ENCODE results near the gene KRTAP10-6. TPM values are rescaled to one million over a fixed set of nuclear protein-coding genes. Genes with fewer than 3 reads are reported as not detected.
"Not testable (repeated sequence)": the region's sequence is repeated elsewhere in the genome, so short reads cannot be mapped to it uniquely, and the experiment has no call there.

KRTAP10-6 gene
- total RNA-seq, 2 donors from 2014 or later: not detected

DNA sequence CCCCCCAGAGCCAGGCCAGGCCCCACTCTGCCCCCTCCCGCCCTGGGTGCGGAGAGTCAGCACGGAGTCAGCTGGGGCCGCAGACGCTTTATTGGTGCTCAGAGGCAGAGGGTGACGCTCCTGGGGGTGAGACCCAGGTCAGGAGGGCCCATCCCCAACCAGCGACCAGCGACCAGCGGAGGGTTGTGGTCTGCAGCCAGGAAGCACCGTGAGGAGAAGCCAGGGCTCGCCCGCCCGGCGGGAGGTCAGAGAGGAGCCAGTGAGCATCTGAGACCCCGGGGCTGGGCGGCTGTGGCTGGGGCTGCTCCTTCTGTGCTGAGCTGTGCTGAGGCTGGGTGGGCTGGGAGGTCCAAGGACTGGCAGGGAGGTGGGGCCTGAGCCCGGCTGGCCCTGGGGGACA lies 42.0 kb downstream of the KRTAP10-6 start:
- ATAC-seq (replicated peaks in 1 of 2); H3K27me3 Mint-ChIP-seq (ENCODE audit: low read depth); DNase-seq; H3K4me3 Mint-ChIP-seq; H3K27ac Mint-ChIP-seq: not testable (repeated sequence)
- Mint-ChIP-seq H3K9me3 (peaks cover 13 to 16% of the 10 kb centered on the region in 2 donors), H3K4me1 (ENCODE audit: low read depth) (peaks cover 18% of the 10 kb centered on the region), H3K36me3 (ENCODE audit: insufficient read depth in 2 of 2) (peaks cover 12 to 25% of the 10 kb centered on the region in 2 donors)

GRCh38 chr21:44549525-44550211 lies 42.6 kb downstream of the KRTAP10-6 start:
- ATAC-seq (replicated peaks in 1 of 2): no peak
- Mint-ChIP-seq H3K36me3 (ENCODE audit: insufficient read depth in 2 of 2) (peaks cover 12 to 25% of the 10 kb centered on the region in 2 donors), H3K27me3 (ENCODE audit: low read depth) (no peaks in the 10 kb centered on the region), H3K4me3 (no peak overlapping the region), H3K9me3 (peaks cover 13 to 15% of the 10 kb centered on the region in 2 donors), H3K27ac (no peak overlapping the region), H3K4me1 (ENCODE audit: low read depth) (peaks cover 18% of the 10 kb centered on the region)
- no peak for DNase-seq

DNA sequence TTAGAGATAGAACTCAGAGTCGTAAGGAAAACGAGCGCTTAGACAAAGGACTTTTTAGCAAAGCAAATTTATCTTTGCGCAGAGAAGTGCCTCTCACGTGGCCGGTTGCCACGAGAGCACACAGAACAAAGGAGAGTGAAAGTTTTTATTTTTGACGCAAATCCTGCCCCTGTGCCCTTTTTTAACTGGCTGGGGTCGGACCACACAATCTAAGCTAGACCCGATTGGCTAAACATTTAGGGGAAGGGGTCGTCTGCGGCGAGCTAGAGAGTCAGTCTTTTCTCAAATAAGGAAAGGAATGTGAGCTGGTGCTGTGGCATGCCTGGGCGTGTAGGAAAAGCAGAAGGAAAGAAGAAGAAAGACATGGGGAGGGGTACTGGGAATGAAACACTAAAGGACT lies 43.4 kb downstream of the KRTAP10-6 start:
- DNase-seq (no peak), ATAC-seq (replicated peaks in 1 of 2) (no peak)
- Mint-ChIP-seq H3K27me3 (ENCODE audit: low read depth) (no peaks in the 10 kb centered on the region), H3K9me3 (peaks cover 13 to 16% of the 10 kb centered on the region in 2 donors), H3K36me3 (ENCODE audit: insufficient read depth in 2 of 2) (peaks cover 12 to 25% of the 10 kb centered on the region in 2 donors), H3K4me1 (ENCODE audit: low read depth) (peaks cover 18% of the 10 kb centered on the region), H3K4me3 (no peak overlapping the region), H3K27ac (no peak overlapping the region)

- DNase-seq (no peak), ATAC-seq (replicated peaks in 1 of 2) (no peak)
- no peak overlapping the region for H3K4me3 Mint-ChIP-seq
- peaks cover 18% of the 10 kb centered on the region for H3K4me1 Mint-ChIP-seq (ENCODE audit: low read depth)
- no peak overlapping the region for H3K27ac Mint-ChIP-seq
- H3K9me3 Mint-ChIP-seq: peaks cover 13 to 16% of the 10 kb centered on the region in 2 donors
- H3K27me3 Mint-ChIP-seq (ENCODE audit: low read depth): no peaks in the 10 kb centered on the region
- H3K36me3 Mint-ChIP-seq (ENCODE audit: insufficient read depth in 2 of 2): peaks cover 12 to 25% of the 10 kb centered on the region in 2 donors
These were observed 43.9 kb downstream of the KRTAP10-6 start for GRCh38 chr21:44548381-44548780.

DNA sequence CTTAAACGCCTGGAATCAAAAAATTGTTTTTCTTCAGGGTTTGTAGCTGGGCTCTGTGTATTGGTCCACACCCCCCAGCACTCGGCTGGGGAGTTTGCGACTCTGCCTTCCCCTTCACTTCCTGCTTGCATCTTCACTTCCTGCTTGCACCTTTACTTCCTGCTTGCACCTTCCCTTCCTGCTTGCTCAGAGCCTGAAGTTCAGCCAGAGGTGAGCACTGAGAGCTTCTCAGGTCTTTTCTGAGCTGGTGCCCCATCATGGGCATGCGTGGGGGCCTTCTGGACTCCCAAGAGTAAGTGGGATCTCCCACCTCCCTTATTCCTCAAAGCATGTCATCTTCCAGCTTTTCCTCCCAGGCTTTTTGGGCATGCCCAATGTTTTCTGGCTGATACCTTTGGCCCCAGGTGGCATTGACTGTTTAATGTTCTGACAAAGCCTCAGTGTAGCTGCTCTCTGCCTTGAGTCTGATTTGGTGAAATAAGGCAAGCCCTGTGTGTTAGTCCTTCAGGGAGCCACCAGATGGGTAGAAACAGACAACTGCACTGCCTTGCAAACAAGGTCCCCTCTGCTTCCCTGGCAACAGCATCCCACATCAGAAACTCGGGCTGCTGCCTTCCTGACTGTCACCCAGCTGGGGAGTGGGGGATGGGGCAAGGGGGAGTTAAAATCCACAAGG lies 44.5 kb downstream of the KRTAP10-6 start:
- Mint-ChIP-seq H3K36me3 (ENCODE audit: insufficient read depth in 2 of 2) (peaks cover 12 to 21% of the 10 kb centered on the region in 2 donors), H3K4me3 (peak overlapping the region; percentile 77 to 81), H3K9me3 (peaks cover 13 to 16% of the 10 kb centered on the region in 2 donors), H3K4me1 (ENCODE audit: low read depth) (peaks cover 18% of the 10 kb centered on the region), H3K27me3 (ENCODE audit: low read depth) (no peaks in the 10 kb centered on the region), H3K27ac (peak overlapping the region; percentile 98)
- ATAC-seq (replicated peaks in 1 of 2): peak in 1 of 2 donors; percentile 59
- peak in 1 of 2 donors; percentile 11 for DNase-seq

- Mint-ChIP-seq H3K4me3 (no peak overlapping the region), H3K27me3 (ENCODE audit: low read depth) (no peaks in the 10 kb centered on the region), H3K4me1 (ENCODE audit: low read depth) (peaks cover 18% of the 10 kb centered on the region), H3K9me3 (peaks cover 16 to 17% of the 10 kb centered on the region in 2 donors), H3K36me3 (ENCODE audit: insufficient read depth in 2 of 2) (peaks cover 12 to 20% of the 10 kb centered on the region in 2 donors), H3K27ac (no peak overlapping the region)
- DNase-seq (no peak), ATAC-seq (replicated peaks in 1 of 2) (no peak)
These were observed 47.7 kb downstream of the KRTAP10-6 start for GRCh38 chr21:44544566-44544965.

GRCh38 chr21:44542716-44543115 lies 49.6 kb downstream of the KRTAP10-6 start:
- H3K4me3 Mint-ChIP-seq: no peak overlapping the region
- no peak for ATAC-seq (replicated peaks in 1 of 2)

More at GRCh38 chr21:44542716-44543115, 49.6 kb downstream of the KRTAP10-6 start:
- H3K27me3 Mint-ChIP-seq (ENCODE audit: low read depth): no peaks in the 10 kb centered on the region
- H3K4me1 Mint-ChIP-seq (ENCODE audit: low read depth): peaks cover 9% of the 10 kb centered on the region
- no peak for DNase-seq
- peaks cover 14 to 17% of the 10 kb centered on the region in 2 donors for H3K9me3 Mint-ChIP-seq
- no peak overlapping the region for H3K27ac Mint-ChIP-seq
- H3K36me3 Mint-ChIP-seq (ENCODE audit: insufficient read depth in 2 of 2): peaks cover 10 to 18% of the 10 kb centered on the region in 2 donors

Other genes with a start within 250 kb of the KRTAP10-6 start
- gene TRPM2, start 238.9 kb downstream of the KRTAP10-6 start, total RNA-seq: 1 to 10 TPM; 2.4 to 3.2 TPM
- 1 to 10 TPM; 2.8 to 3.8 TPM for gene LRRC3, start 137.0 kb downstream of the KRTAP10-6 start, total RNA-seq
- not detected for gene KRTAP10-1, start 52.3 kb downstream of the KRTAP10-6 start, total RNA-seq
- gene KRTAP10-2, start 41.0 kb downstream of the KRTAP10-6 start, total RNA-seq: not detected
- not detected for gene KRTAP10-3, start 33.7 kb downstream of the KRTAP10-6 start, total RNA-seq
- gene KRTAP10-4, start 18.8 kb downstream of the KRTAP10-6 start, total RNA-seq: not detected
- not detected for gene KRTAP10-5, start 11.9 kb downstream of the KRTAP10-6 start, total RNA-seq
- gene KRTAP10-7, start 8.1 kb upstream of the KRTAP10-6 start, total RNA-seq: not detected
- gene KRTAP10-8, start 19.6 kb upstream of the KRTAP10-6 start, total RNA-seq: not detected
- gene KRTAP10-9, start 34.6 kb upstream of the KRTAP10-6 start, total RNA-seq: not detected
- not detected for gene KRTAP10-10, start 44.9 kb upstream of the KRTAP10-6 start, total RNA-seq
- gene KRTAP10-11, start 53.9 kb upstream of the KRTAP10-6 start, total RNA-seq: not detected
- not detected for gene KRTAP12-4, start 62.2 kb upstream of the KRTAP10-6 start, total RNA-seq
- gene KRTAP12-3, start 65.4 kb upstream of the KRTAP10-6 start, total RNA-seq: not detected
- gene KRTAP12-2, start 74.4 kb upstream of the KRTAP10-6 start, total RNA-seq: not detected
- not detected for gene KRTAP12-1, start 89.7 kb upstream of the KRTAP10-6 start, total RNA-seq
- not detected for gene KRTAP10-12, start 104.7 kb upstream of the KRTAP10-6 start, total RNA-seq
- not detected for gene TSPEAR, start 119.1 kb upstream of the KRTAP10-6 start, total RNA-seq
- gene UBE2G2, start 209.3 kb upstream of the KRTAP10-6 start, total RNA-seq: 10 to 100 TPM; 85.2 to 95.6 TPM
- 10 to 100 TPM; 60.1 to 67.8 TPM for gene SUMO3, start 225.6 kb upstream of the KRTAP10-6 start, total RNA-seq